ENCODE results near the gene ANTXR1.

DNA sequence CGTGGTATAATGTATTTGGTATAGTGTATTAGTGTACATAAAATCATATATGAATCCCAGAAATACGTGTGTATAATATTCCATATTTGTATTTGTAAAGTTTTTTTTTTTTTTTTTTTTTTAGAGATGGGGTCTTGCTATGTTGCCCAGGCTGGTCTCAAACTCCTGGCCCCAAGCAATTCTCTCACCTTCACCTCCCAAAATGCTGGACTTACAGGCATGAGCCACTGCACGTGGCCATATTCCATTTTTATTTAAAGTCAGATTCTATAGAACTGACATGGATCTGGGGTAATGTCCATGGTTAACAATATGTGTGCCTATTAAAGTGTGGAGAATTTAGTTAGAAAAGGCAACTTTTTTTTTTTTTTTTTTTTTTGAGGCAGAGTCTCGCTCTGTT, 71.5 kb downstream of the ANTXR1 start:
- TF ChIP-seq, protein P1, sequence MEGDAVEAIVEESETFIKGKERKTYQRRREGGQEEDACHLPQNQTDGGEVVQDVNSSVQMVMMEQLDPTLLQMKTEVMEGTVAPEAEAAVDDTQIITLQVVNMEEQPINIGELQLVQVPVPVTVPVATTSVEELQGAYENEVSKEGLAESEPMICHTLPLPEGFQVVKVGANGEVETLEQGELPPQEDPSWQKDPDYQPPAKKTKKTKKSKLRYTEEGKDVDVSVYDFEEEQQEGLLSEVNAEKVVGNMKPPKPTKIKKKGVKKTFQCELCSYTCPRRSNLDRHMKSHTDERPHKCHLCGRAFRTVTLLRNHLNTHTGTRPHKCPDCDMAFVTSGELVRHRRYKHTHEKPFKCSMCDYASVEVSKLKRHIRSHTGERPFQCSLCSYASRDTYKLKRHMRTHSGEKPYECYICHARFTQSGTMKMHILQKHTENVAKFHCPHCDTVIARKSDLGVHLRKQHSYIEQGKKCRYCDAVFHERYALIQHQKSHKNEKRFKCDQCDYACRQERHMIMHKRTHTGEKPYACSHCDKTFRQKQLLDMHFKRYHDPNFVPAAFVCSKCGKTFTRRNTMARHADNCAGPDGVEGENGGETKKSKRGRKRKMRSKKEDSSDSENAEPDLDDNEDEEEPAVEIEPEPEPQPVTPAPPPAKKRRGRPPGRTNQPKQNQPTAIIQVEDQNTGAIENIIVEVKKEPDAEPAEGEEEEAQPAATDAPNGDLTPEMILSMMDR (conservative IDR thresholded peaks at IDR 0.05 in 1 of 2, IDR thresholded peaks at IDR 0.05 in 1 of 2; ENCODE audit: low read depth in 1 of 2, low read length in 2 of 2), result no peak
- TF ChIP-seq EZH2 (IDR thresholded peaks at IDR 0.05; ENCODE audit: low read length, missing control alignments), result no peak
